CD4-positive, alpha-beta T cell treated with Interleukin-21 for 1 hour (primary cell): ENCODE results near the gene UNC79.
"Not testable (repeated sequence)": the region's sequence is repeated elsewhere in the genome, so short reads cannot be mapped to it uniquely, and the experiment has no call there.

Experiments used
- DNase-seq: peaks from one replicate; pipeline ENCODE4 v3.0.0-alpha.2; 2020

The UNC79 gene

GRCh38 chr14:93496856-93497741, 66.4 kb downstream of the UNC79 start:
- DNase-seq, result no peak

- DNase-seq, result no peak
Observed at GRCh38 chr14:93510056-93510455, 79.3 kb downstream of the UNC79 start.

- DNase-seq, result no peak
Observed at GRCh38 chr14:93511001-93511400, 80.3 kb downstream of the UNC79 start.

- DNase-seq, result no peak
Observed at GRCh38 chr14:93520053-93520607, 89.4 kb downstream of the UNC79 start.

GRCh38 chr14:93522221-93522620, 91.5 kb downstream of the UNC79 start:
- DNase-seq, result no peak

- DNase-seq, result not testable (repeated sequence)
Observed at GRCh38 chr14:93525216-93525615, 94.5 kb downstream of the UNC79 start.

- DNase-seq, result no peak
Observed at GRCh38 chr14:93525696-93526451, 95.1 kb downstream of the UNC79 start.

GRCh38 chr14:93527203-93527607, 96.5 kb downstream of the UNC79 start:
- peak; percentile 18 for DNase-seq

- no peak for DNase-seq
Observed at GRCh38 chr14:93528884-93529558, 98.3 kb downstream of the UNC79 start.

GRCh38 chr14:93531644-93532043, 100.9 kb downstream of the UNC79 start:
- no peak for DNase-seq

- DNase-seq, result no peak
Observed at GRCh38 chr14:93532541-93532940, 101.8 kb downstream of the UNC79 start.

GRCh38 chr14:93533437-93533836, 102.7 kb downstream of the UNC79 start:
- DNase-seq, result no peak

- no peak for DNase-seq
Observed at GRCh38 chr14:93533842-93534241, 103.1 kb downstream of the UNC79 start.

GRCh38 chr14:93535537-93535936, 104.8 kb downstream of the UNC79 start:
- DNase-seq, result no peak

- no peak for DNase-seq
Observed at GRCh38 chr14:93536945-93537344, 106.2 kb downstream of the UNC79 start.

- no peak for DNase-seq
Observed at GRCh38 chr14:93537951-93538350, 107.2 kb downstream of the UNC79 start.

GRCh38 chr14:93538413-93538812, 107.7 kb downstream of the UNC79 start:
- DNase-seq, result no peak

- DNase-seq, result no peak
Observed at GRCh38 chr14:93540235-93540634, 109.5 kb downstream of the UNC79 start.

- DNase-seq, result no peak
Observed at GRCh38 chr14:93543766-93544165, 113.0 kb downstream of the UNC79 start.

GRCh38 chr14:93544212-93544611, 113.5 kb downstream of the UNC79 start:
- no peak for DNase-seq

GRCh38 chr14:93546642-93547041, 115.9 kb downstream of the UNC79 start:
- DNase-seq, result no peak

GRCh38 chr14:93548102-93548843, 117.5 kb downstream of the UNC79 start:
- DNase-seq, result no peak
